Activated T-helper 9 cell treated with anti-CD3 and anti-CD28 coated beads, Interleukin-2, amount 50 U/mL, for 16 hours (primary cell): ENCODE results near the gene RTF1.
A peak's percentile ranks its signal among the peaks of the same experiment; 100 is the strongest.

Experiments
- DNase-seq: peaks from one replicate; pipeline ENCODE4 v3.0.0-alpha.2; 2020; ENCODE audit warnings: low read depth

The RTF1 gene

DNA sequence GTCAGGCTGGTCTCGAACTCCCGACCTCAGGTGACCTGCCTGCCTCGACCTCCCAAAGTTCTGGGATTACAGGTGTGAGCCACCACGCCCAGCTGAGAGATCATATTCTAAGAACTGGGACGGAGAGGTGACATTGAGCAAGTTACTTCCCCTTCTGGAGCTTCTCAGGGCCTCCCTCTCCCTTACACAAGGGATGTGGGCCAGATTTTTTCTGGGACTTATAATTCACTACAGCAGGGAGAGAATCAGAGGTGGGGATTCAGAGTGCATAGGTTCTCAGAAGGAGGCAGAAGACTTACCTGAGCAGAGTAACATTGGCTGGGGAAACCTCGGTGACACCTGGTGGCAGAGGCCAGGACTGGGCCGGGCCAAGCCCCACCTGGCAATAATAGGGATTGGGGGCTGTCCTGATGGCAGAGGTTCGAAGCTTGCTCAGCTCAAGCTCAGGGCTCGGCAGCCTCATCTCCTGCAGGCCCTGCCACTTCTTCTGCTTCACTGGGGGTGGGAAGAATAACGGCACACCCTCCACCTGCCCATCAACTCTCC lies 90.0 kb downstream of the RTF1 start:
- DNase-seq, result no peak

GRCh38 chr15:41507820-41508290 lies 91.0 kb downstream of the RTF1 start:
- no peak for DNase-seq

DNA sequence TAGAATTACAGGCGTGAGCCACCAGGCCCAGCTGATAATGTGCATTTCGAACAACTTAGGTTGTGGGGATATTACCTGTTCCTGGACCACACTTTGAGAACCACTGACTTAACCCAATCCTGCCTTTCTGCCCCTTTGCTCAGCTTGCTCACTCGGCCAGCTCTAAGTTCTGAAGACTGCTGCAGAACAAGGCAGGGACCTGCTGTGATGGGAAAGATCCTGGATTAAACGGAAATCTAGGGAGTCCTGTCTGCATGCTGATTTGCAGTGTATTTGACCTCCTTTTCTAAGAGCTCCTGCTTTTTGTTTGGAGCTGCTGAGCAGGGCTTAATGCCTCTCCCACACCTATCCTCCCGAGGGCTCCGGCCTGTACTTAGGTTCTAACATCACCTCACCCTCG lies 93.8 kb downstream of the RTF1 start:
- no peak for DNase-seq

- no peak for DNase-seq
Observed at GRCh38 chr15:41511331-41511898, 94.5 kb downstream of the RTF1 start.

GRCh38 chr15:41511899-41512369 lies 95.0 kb downstream of the RTF1 start:
- DNase-seq, result peak; percentile 10

DNA sequence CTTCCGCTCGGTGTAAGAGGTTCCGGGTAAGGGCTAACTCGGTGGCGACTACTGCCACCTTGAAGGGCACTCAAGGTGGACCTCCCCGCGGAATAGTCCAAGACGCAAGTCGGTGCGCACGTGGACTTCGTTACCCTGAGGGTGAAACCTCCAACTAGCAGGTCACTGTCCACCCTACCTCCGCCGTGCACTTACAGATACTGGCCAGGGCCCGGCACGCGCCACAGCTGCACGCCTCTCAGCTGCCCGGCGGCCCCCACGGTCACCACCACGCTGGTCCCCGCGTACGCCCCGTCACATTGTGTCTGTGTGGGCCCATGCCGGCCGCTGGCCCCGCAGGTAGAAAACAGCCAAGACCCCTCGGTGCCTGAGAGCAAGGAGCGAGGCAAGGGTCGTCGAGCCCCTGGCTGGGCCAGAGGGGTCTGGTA lies 95.6 kb downstream of the RTF1 start:
- DNase-seq, result no peak

DNA sequence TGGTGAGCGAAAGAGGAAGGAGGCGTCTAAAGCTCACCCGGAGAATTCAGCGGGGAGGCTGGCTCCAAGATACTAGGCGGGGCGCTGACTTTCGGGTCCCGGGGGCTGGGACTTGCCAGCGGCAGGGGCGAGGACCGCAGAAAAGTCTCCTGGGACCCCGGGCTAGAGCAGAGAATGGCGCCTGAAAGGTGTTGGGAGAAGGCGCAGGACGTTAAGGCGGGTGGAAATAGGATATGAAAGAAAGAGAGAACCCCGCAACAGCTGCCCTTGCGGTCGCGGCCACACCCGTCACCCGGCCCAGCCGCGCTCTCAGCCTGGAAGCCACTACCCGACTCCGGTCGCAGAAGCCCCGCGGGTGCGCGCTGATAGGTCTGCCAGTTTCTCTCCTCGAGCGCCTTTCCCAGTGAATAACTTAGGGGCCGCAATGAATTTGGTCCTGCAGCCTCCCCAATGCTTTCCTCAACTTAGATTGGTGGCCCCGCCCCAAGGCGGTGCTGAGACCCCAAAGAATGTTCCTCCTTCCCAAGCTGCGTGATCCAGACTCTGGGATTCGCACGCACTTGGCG lies 96.1 kb downstream of the RTF1 start:
- no peak for DNase-seq

- no peak for DNase-seq
Observed at GRCh38 chr15:41513506-41514227, 96.8 kb downstream of the RTF1 start, which contains the start of gene LTK. LTK (minus strand) TSS chr15:41513827; CDS start chr15:41513709, 118 bp downstream.

DNA sequence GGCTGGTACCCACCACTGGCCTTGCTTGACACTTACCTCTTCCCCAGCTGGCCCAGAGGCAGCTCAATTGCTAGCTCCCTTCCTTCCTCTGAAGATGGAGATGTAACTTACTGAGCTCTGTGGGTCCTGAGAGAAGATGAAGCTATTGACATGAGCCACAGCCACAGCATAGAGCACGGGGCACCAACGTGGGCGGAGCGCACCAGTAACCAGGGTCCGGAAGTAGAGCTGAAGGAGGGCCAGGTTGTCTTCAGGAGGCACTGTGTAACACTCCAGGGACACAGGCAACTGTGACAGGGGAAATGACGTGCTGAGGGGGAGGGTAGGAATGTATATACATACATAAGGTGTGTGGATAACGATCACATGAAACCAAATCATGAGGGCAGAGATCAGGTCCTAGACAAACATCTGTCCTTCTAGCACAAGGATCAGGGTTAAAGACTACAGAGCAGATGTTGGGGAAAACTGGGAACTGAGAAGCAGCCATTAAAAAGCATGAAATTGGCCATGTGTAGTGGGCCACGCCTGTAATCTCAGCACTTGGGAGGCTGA lies 101.1 kb downstream of the RTF1 start:
- DNase-seq, result no peak

DNA sequence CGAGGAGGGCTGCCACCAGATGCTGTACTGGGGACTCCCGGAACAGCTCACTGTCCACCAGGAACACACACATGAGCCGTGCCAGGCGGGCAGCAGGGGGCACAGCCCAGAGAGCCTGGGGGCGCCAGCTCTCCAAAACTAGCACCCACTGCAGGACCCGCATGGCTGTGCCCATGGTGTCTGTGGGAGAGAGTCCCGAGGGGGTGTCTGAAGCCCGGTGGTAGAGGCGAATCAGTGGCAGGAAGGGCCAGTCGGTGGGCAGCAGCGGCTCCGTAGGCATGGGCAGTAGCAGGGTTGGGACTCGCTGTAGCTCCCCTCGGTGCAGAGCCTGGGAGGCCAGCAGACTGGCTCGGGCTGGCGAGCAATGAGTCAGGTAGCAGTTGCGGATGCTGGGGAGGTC lies 103.7 kb downstream of the RTF1 start:
- no peak for DNase-seq

- DNase-seq, result no peak
Observed at GRCh38 chr15:41521614-41522013, 104.7 kb downstream of the RTF1 start.

GRCh38 chr15:41523097-41523496 lies 106.2 kb downstream of the RTF1 start:
- no peak for DNase-seq

- DNase-seq, result no peak
Observed at GRCh38 chr15:41530363-41530956, 113.6 kb downstream of the RTF1 start.
